CD4-positive, CD25-positive, alpha-beta regulatory T cell (primary cell): ENCODE results near the gene PARP2. TPM values are rescaled to one million over a fixed set of nuclear protein-coding genes. Genes with fewer than 3 reads are reported as not detected.
A peak's percentile ranks its signal among the peaks of the same experiment; 100 is the strongest.
"Not testable (repeated sequence)": the region's sequence is repeated elsewhere in the genome, so short reads cannot be mapped to it uniquely, and the experiment has no call there.

ENCODE experiments used
- ATAC-seq, 2 donors: fragments of 150-1000 bp; cut with Tn5 transposase; one replicate each; pipeline ENCODE4 v1.10.0; 2021; ENCODE audit warnings: low read depth in 2 of 2, moderate number of reproducible peaks in 2 of 2, moderate library complexity in 1 of 2
- DNase-seq, 3 donors: peaks; one replicate each; pipeline versions ENCODE4 v3.0.0 to v3.0.0-alpha.2; 2012 to 2022; ENCODE audit warnings: mixed read lengths in 1 of 3
- H3K27ac ChIP-seq: one replicate; pipeline ENCODE4 v1.7.0; 2013; ENCODE audit warnings: mild to moderate bottlenecking, low read length; ENCODE audit not compliant: insufficient read depth, poor library complexity, severe bottlenecking
- H3K27me3 ChIP-seq: one replicate; pipeline ENCODE4 v1.7.0; 2013; ENCODE audit warnings: low read length; ENCODE audit not compliant: control insufficient read depth, insufficient read depth
- H3K36me3 ChIP-seq: one replicate; pipeline ENCODE4 v1.7.0; 2013; ENCODE audit warnings: mild to moderate bottlenecking, low read length, moderate library complexity; ENCODE audit not compliant: control insufficient read depth, insufficient read depth
- H3K4me1 ChIP-seq: 2 replicates; pipeline ENCODE4 v1.7.0; 2013; ENCODE audit warnings: mild to moderate bottlenecking, low read length; ENCODE audit not compliant: insufficient read depth, control insufficient read depth, poor library complexity, severe bottlenecking
- H3K4me3 ChIP-seq: one replicate; pipeline ENCODE4 v1.7.0; 2013; ENCODE audit warnings: low read depth, mild to moderate bottlenecking, low read length, moderate library complexity
- H3K9me3 ChIP-seq, 2 experiments: 1 replicate in 1 of 2; 2 replicates in 1 of 2; pipeline ENCODE4 v1.7.0; 2013; ENCODE audit warnings: low read length in 2 of 2, mild to moderate bottlenecking in 1 of 2, moderate library complexity in 1 of 2; ENCODE audit not compliant: control insufficient read depth in 2 of 2
- H3K27ac Mint-ChIP-seq, 3 donors: one replicate each; pipeline ENCODE4 v1.8.0; 2020 to 2022; ENCODE audit warnings: mild to moderate bottlenecking in 3 of 3, mixed read lengths in 3 of 3, moderate library complexity in 2 of 3
- H3K27me3 Mint-ChIP-seq: one replicate; pipeline ENCODE4 v1.8.0; 2022; ENCODE audit warnings: mild to moderate bottlenecking, mixed read lengths
- H3K36me3 Mint-ChIP-seq: one replicate; pipeline ENCODE4 v1.8.0; 2020; ENCODE audit warnings: mixed read lengths
- H3K4me1 Mint-ChIP-seq, 4 donors: one replicate each; pipeline ENCODE4 v1.8.0; 2020 to 2022; ENCODE audit warnings: mixed read lengths in 4 of 4, mild to moderate bottlenecking in 1 of 4
- H3K4me3 Mint-ChIP-seq, 4 donors: one replicate each; pipeline ENCODE4 v1.8.0; 2020 to 2022; ENCODE audit warnings: mild to moderate bottlenecking in 4 of 4, mixed read lengths in 4 of 4, moderate library complexity in 3 of 4
- H3K9me3 Mint-ChIP-seq, 7 donors: one replicate each; pipeline ENCODE4 v1.8.0; 2020 to 2022; ENCODE audit warnings: mixed read lengths in 7 of 7, mild to moderate bottlenecking in 3 of 7, moderate library complexity in 2 of 7
- polyA plus RNA-seq, 4 donors: library from polyadenylated mRNA; unstranded; fragments of 300-500 nt; fragmentation: Illumina TruSeq; gene quantifications; one replicate each; pipeline ENCODE4 v1.2.3, GENCODE V29; 2021
- total RNA-seq: library from RNA; stranded (reverse); gene quantifications from one replicate; pipeline ENCODE4 v1.2.3, GENCODE V29; 2022

Gene PARP2
- total and polyA plus RNA-seq, 5 donors from 2014 or later = 5.2 to 18.5 (median 9.5) TPM

GRCh38 chr14:20350282-20350681, 6.8 kb downstream of the PARP2 start:
- no peaks in the 10 kb centered on the region for H3K4me1 ChIP-seq
- H3K27ac ChIP-seq = no peak overlapping the region
- H3K36me3 Mint-ChIP-seq = peaks cover 39% of the 10 kb centered on the region
- H3K27me3 Mint-ChIP-seq = no peaks in the 10 kb centered on the region
- H3K4me1 Mint-ChIP-seq = peaks cover 6 to 12% (median 9%) of the 10 kb centered on the region in 4 donors
- H3K9me3 ChIP-seq = no peaks in the 10 kb centered on the region
- H3K27me3 ChIP-seq = no peaks in the 10 kb centered on the region
- no peak overlapping the region for H3K4me3 ChIP-seq
- H3K27ac Mint-ChIP-seq = peak overlapping the region in 2 of 3 donors; percentile 33 to 60
- no peaks in the 10 kb centered on the region for H3K9me3 Mint-ChIP-seq
- H3K4me3 Mint-ChIP-seq = no peak overlapping the region
- peaks cover 45% of the 10 kb centered on the region for H3K36me3 ChIP-seq
- ATAC-seq (no peak), DNase-seq (no peak)

DNA sequence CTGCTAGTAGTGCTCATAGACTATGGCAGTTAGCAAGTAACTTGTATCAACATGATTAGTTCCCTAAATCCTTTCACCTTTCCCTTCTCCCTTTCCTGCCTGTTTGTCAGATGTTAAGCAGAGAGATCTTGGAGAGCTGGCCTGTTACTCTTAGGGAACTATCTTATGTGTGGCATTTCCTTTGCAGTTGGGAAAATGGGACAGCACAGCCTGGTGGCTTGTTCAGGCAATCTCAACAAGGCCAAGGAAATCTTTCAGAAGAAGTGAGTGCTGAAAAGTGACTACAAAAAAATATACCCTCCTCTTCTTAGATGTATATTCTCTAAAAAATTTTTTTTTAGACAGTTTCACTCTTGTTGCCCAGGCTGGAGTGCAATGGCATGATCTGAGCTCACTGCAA, 7.4 kb downstream of the PARP2 start:
- H3K9me3 ChIP-seq = no peaks in the 10 kb centered on the region

GRCh38 chr14:20356422-20356821, 13.0 kb downstream of the PARP2 start:
- peaks cover 46% of the 10 kb centered on the region for H3K36me3 Mint-ChIP-seq
- DNase-seq = no peak

More for the DNA sequence above, 7.4 kb downstream of the PARP2 start:
- H3K9me3 Mint-ChIP-seq = no peaks in the 10 kb centered on the region
- H3K27ac Mint-ChIP-seq = peak overlapping the region in 1 of 3 donors; percentile 33
- H3K27me3 Mint-ChIP-seq = no peaks in the 10 kb centered on the region
- ATAC-seq = no peak
- Histone ChIP-seq H3K4me3 (no peak overlapping the region), H3K27ac (no peak overlapping the region), H3K36me3 (peaks cover 46% of the 10 kb centered on the region), H3K4me1 (no peaks in the 10 kb centered on the region), H3K27me3 (no peaks in the 10 kb centered on the region)
- DNase-seq = no peak
- H3K4me1 Mint-ChIP-seq = peaks cover 2 to 6% (median 5%) of the 10 kb centered on the region in 4 donors
- no peak overlapping the region for H3K4me3 Mint-ChIP-seq
- peaks cover 38% of the 10 kb centered on the region for H3K36me3 Mint-ChIP-seq

GRCh38 chr14:20358474-20358873, 15.0 kb downstream of the PARP2 start:
- H3K27ac ChIP-seq = peak overlapping the region; percentile 10
- H3K36me3 ChIP-seq = peaks cover 50% of the 10 kb centered on the region
- H3K27me3 Mint-ChIP-seq, H3K27me3 ChIP-seq, H3K9me3 ChIP-seq, H3K4me1 ChIP-seq, H3K4me3 ChIP-seq, ATAC-seq, H3K9me3 Mint-ChIP-seq, DNase-seq, H3K4me3 Mint-ChIP-seq: not testable (repeated sequence)
- Mint-ChIP-seq H3K4me1 (peaks cover 0 to 14% (median 5%) of the 10 kb centered on the region in 4 donors), H3K27ac (peak overlapping the region in 2 of 3 donors; percentile 50 to 88), H3K36me3 (peaks cover 51% of the 10 kb centered on the region)

More at GRCh38 chr14:20356422-20356821, 13.0 kb downstream of the PARP2 start:
- Mint-ChIP-seq H3K9me3 (no peaks in the 10 kb centered on the region), H3K27me3 (no peaks in the 10 kb centered on the region), H3K4me1 (peaks cover 0 to 10% (median 5%) of the 10 kb centered on the region in 4 donors), H3K27ac (no peak overlapping the region), H3K4me3 (no peak overlapping the region)
- Histone ChIP-seq H3K4me1 (no peaks in the 10 kb centered on the region), H3K27ac (no peak overlapping the region), H3K9me3 (no peaks in the 10 kb centered on the region), H3K27me3 (no peaks in the 10 kb centered on the region), H3K4me3 (no peak overlapping the region), H3K36me3 (peaks cover 57% of the 10 kb centered on the region)
- ATAC-seq = no peak

DNA sequence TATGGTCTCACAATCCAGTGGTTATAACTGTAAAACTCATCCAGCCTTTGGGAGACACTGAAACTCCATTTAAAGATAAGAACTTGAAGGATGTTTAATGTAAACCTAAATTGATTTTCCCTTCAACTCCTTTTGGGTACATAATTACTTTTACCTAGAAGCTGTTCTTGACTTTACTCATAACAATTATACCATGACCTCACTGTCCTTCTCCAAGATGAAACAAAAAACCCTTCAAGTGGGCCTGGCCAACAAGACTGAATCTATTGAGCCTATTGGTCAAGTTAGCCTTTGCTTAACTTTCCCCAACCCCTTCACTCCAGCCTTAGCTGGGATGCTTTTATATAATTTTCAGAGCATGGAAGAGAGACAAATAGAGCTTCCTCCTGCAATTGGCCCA, 22.5 kb downstream of the PARP2 start:
- Mint-ChIP-seq H3K4me1 (peaks cover 0 to 3% (median 1%) of the 10 kb centered on the region in 4 donors), H3K36me3 (peaks cover 45% of the 10 kb centered on the region), H3K27ac (peak overlapping the region in 1 of 3 donors; percentile 76), H3K4me3 (no peak overlapping the region), H3K27me3 (no peaks in the 10 kb centered on the region), H3K9me3 (peaks cover 0 to 2% (median 0%) of the 10 kb centered on the region in 7 donors)
- Histone ChIP-seq H3K9me3 (no peaks in the 10 kb centered on the region), H3K4me3 (no peak overlapping the region), H3K4me1 (no peaks in the 10 kb centered on the region), H3K36me3 (peaks cover 57% of the 10 kb centered on the region), H3K27ac (no peak overlapping the region), H3K27me3 (no peaks in the 10 kb centered on the region)
- DNase-seq (no peak), ATAC-seq (no peak)

GRCh38 chr14:20372796-20373195, 29.4 kb downstream of the PARP2 start:
- peaks cover 0 to 2% (median 0%) of the 10 kb centered on the region in 7 donors for H3K9me3 Mint-ChIP-seq
- no peaks in the 10 kb centered on the region for H3K9me3 ChIP-seq
- H3K4me3 ChIP-seq = no peak overlapping the region
- DNase-seq = no peak
- H3K4me3 Mint-ChIP-seq = no peak overlapping the region
- no peaks in the 10 kb centered on the region for H3K27me3 ChIP-seq
- no peaks in the 10 kb centered on the region for H3K4me1 ChIP-seq
- peaks cover 90% of the 10 kb centered on the region for H3K36me3 ChIP-seq
- H3K27ac ChIP-seq = no peak overlapping the region
- peak overlapping the region in 1 of 3 donors; percentile 85 for H3K27ac Mint-ChIP-seq
- ATAC-seq = no peak
- no peaks in the 10 kb centered on the region for H3K27me3 Mint-ChIP-seq
- peaks cover 0 to 2% (median 0%) of the 10 kb centered on the region in 4 donors for H3K4me1 Mint-ChIP-seq
- H3K36me3 Mint-ChIP-seq = peaks cover 68% of the 10 kb centered on the region

DNA sequence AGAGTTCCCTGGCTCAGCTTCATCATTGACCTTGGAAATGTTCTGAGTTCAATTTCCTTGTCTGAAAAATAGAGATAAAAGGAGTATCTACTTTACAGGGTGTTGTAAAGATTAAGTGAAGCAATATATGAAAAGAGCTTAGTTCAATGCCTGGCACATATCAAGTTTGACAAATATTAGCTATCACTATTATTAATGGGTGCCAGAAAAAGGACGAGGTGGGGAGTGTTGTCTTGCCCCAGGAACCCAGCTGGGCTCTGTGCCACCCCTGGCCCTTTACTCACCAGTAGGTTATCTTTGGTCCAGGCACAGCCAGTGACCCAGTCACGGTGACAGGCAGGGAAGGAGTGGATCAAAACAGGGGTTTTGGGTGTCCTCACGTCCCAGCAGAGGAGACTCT, 32.0 kb downstream of the PARP2 start:
- Mint-ChIP-seq H3K9me3 (no peaks in the 10 kb centered on the region), H3K27ac (peak overlapping the region in 1 of 3 donors; percentile 30), H3K4me3 (peak overlapping the region in 1 of 4 donors; percentile 32), H3K27me3 (no peaks in the 10 kb centered on the region), H3K4me1 (no peaks in the 10 kb centered on the region), H3K36me3 (peaks cover 63% of the 10 kb centered on the region)
- Histone ChIP-seq H3K4me3 (no peak overlapping the region), H3K4me1 (no peaks in the 10 kb centered on the region), H3K36me3 (peaks cover 93% of the 10 kb centered on the region), H3K27ac (no peak overlapping the region), H3K27me3 (no peaks in the 10 kb centered on the region), H3K9me3 (no peaks in the 10 kb centered on the region)
- DNase-seq (no peak), ATAC-seq (no peak)

- Histone ChIP-seq H3K4me3 (no peak overlapping the region), H3K4me1 (no peaks in the 10 kb centered on the region), H3K9me3 (no peaks in the 10 kb centered on the region), H3K27me3 (no peaks in the 10 kb centered on the region), H3K27ac (no peak overlapping the region), H3K36me3 (peaks cover 93% of the 10 kb centered on the region)
- peak overlapping the region in 1 of 3 donors; percentile 30 for H3K27ac Mint-ChIP-seq
- no peak overlapping the region for H3K4me3 Mint-ChIP-seq
- no peaks in the 10 kb centered on the region for H3K4me1 Mint-ChIP-seq
- DNase-seq (no peak), ATAC-seq (no peak)
- H3K36me3 Mint-ChIP-seq = peaks cover 66% of the 10 kb centered on the region
- H3K27me3 Mint-ChIP-seq = no peaks in the 10 kb centered on the region
- no peaks in the 10 kb centered on the region for H3K9me3 Mint-ChIP-seq
Measured at GRCh38 chr14:20376071-20376588, 32.7 kb downstream of the PARP2 start.
